SKM-1 treated with dmso at 0.1 percent for 144 hours (cell line): Measurements from ENCODE around the gene DENND1C.
A peak's percentile ranks its signal among the peaks of the same experiment; 100 is the strongest.

Source experiments
- DNase-seq: peaks from one replicate; lab custom pipeline; 2025; ENCODE audit not compliant: unreplicated experiment; lab: John Stamatoyannopoulos, UW

The DENND1C gene

GRCh38 chr19:6425732-6426620 is 55.6 kb downstream of the DENND1C start:
- DNase-seq = peak; percentile 45

DNA sequence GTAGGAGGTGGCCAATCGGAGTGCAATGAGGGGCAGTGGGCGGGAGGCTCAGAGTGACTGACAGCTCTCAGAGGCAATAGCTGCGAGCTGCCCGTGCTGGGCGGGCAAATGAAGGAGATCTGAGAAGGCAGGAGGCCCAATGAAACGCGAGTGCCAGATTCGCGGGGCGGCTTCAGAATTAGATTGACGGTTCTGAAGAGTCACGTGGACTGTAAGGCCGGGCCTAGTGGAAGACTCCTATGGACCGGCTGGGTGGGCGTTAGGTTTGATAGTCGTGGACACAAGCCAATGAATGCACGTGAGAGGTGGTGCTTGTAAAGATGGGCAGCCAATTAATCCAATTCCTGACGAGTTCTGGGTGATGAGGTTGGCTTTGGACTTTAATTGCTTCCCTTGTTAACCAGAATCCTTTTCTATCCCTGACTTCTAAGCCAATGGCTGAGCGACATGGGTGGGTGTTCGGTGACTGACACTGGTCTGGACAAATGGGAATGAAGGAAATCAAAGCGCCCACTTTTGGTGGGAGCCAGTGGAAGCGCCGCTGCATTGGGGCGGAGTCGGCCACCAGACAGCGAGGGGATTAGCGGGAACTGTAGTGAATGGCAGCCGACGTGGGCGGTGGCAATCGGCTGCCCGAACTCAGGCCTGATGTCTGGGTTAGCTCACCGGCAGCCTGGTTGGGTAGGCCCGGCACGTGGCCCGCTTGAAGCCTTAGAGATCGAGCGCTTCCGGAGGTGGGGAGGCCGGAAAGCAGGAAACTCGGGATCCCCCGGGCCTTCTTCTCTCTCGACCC is 56.5 kb downstream of the DENND1C start:
- DNase-seq = peak; percentile 100

- DNase-seq = no peak
These were observed 57.2 kb downstream of the DENND1C start, which contains the start of gene KHSRP for GRCh38 chr19:6424195-6424938. TSS of gene KHSRP (minus strand) at chr19:6424811. CDS start at chr19:6424701, 110 bp downstream.

DNA sequence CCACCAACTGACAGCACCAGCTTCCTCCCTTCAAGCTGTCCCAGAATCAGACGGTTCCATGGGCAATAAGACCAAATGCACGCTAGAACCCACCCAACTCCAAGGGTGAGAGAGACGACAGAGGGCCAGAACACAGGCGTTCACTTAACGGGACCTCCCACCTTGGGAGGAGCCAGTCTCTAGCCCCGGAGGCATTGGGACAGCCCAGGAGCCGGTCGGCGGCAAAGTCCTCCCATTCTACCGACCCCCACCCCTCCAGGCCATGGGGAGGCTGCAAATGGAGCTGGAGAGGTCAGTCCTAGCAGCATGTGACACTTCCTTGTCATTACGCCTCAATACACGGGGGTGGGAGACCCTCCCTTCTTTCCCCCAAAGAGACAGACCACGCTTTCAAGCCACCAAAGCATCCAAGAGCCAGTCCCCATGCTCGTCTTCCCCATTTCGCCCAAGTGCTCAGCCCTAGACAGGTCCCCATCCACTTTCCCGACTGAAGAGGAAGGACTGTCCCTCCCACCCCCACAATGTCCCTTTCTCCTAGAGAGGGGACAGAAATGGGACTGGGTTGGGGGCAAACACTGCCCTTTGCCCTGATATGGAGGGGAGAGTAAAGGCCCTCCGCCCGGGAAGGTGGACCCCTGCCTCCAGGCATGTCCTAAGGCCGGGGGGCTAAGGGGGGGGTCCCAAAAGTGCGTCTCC is 57.9 kb downstream of the DENND1C start:
- DNase-seq = no peak

GRCh38 chr19:6421075-6422014 is 60.2 kb downstream of the DENND1C start:
- DNase-seq = no peak

DNA sequence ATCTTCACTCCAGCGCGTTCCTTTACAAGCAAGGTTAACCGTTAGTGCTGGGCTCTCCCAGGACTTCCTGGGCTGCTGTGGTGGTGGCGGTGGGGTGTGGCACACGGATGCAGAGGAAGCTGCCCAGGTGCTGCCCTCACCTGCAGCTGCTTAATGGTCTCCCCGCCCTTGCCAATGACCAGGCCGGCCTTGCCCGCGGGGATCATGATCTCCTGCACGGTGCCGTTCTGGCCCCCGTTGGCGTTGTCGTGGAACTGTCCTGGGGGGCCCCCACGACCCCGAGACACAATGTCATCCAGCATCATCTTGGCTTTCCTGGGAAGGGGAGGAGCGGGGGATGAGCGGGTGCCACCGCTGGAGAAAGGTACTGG is 63.0 kb downstream of the DENND1C start:
- DNase-seq = no peak

DNA sequence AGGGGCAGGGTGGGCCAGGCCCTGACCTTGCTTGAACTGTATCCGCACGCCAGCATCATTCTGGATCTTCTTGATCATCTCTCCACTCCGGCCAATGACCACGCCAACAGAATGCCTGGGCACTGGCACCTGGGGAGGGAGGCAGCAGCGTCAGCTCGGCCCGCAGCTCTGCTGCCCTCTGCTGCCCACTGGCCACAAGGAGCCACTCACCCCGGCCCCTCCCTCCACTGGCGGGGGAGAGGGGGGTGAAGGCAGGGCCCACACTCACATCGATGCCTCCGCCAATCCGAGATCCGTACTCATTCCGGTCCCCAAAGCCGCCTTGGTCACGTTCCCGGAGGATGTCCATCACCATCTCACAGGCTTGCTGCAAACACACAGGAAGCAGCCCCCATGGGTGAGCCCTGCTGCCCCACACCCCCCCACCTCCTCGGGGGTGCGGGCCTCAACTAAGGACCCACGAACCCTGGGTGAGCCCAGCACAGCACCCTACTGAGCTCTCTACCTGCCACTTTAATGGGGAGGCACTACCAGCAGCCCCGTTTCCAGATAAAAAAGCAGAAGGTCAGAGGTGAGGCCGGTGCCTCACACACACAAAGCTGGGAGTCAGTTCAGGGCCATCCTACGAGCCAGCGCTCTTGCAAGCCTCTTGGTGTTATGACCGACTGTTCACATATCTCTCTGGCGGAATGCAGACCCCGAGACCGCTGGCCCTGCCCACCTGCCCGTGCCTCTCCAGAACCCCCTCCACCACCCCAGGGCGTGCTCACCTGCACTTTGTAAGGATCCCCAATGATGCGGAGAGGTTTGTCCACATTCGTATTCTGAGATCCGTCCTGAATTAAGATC is 63.6 kb downstream of the DENND1C start:
- DNase-seq = no peak
